Erythroblast (primary cell): ENCODE results near the gene INTS1.

Experiments
- DNase-seq, 2 experiments: peaks; one replicate each; lab custom pipeline; 2025; lab: John Stamatoyannopoulos, UW
- GATA1 ChIP-seq: IDR thresholded peaks from 2 replicates; pipeline ENCODE4 v1.6.1; 2011; ENCODE audit warnings: low read depth, mild to moderate bottlenecking, control low read depth, low read length, moderate library complexity
- POLR2A ChIP-seq: IDR thresholded peaks from 2 replicates; pipeline ENCODE4 v1.6.1; 2011; ENCODE audit warnings: mild to moderate bottlenecking, low read length

INTS1 gene

DNA sequence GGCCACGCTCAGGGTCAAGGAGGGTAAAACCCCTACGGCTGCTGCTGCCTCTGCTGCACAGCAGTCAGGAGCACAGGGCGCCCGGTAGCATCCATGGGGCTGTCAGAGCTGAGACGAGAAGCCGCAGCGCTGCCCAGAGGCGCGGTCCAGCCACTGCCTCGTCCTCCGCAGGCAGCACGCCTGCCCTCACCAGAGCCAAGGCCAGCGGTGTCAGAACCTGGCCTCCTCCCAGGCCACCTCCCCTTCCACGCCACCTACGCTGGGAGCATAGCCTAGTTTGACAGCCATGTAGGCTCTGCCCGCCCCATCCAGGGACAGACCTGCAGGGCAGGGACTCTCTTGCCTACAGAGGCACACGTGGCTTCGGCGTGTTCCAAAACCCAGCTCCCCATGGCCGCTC, 16.2 kb downstream of the INTS1 start:
- TF ChIP-seq GATA1: no peak
- TF ChIP-seq POLR2A: no peak
- DNase-seq: no peak

DNA sequence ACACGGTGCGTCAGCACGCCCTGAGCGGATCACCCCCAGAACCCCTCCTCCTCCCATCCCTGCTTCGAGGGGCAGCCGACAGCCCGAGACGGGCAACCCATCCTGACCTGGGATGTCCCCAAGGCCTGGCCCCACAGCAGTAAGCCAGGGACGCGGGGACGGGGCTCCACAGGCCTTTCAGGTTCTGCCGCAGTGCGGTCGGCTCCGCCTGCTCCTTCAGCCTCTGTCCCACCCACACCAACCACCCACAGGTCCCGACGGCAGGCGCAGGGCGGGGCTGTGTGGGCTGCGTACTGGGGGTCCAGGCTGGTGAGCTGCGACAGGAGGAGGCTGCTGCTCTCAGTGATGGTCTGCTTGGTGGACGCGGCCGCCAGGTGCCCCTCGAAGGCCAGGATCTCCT, 16.7 kb downstream of the INTS1 start:
- DNase-seq: no peak
- no peak for TF ChIP-seq GATA1

DNA sequence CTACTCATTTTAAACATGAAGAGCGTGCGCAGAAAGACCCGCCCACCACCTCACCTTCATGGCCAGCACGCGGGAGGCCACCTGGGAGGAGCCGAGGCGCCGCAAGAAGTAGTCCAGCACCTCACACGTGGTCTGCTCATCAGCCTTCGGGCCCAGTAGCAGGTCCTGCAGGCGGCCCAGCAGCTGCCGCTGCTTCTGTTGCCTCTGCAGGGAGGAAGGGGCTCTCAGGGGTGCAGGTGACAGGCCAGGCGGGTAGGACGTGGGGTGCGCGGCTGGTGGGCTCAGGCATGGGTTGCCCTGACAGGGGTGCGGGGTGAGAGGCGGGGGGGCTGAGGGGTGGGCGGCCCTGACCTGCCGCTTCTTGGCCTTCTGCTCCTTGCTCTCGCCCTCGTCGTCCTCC, 17.6 kb downstream of the INTS1 start:
- no peak for TF ChIP-seq POLR2A
- TF ChIP-seq GATA1: no peak
- DNase-seq: no peak

DNA sequence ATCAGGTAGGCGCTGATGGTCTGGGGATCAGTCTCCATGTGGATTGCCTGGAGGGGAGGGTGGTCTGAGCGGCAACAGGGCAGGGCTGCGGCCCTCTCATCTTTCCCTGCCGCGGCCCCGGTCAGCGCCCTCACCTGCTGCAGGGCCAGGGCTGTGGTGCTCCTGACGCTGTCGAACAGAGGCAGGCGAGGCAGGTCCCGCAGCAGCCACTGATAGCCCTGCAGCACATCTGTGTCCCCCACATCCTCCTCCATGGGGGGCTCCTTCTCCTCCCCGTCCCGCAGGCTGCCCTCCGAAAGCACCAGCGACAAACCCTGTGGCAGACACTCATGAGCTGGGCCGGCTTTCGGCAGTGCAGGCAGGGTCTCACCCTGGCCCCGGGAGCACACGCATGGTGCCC, 19.0 kb downstream of the INTS1 start:
- no peak for TF ChIP-seq POLR2A
- no peak for TF ChIP-seq GATA1
- DNase-seq: no peak

DNA sequence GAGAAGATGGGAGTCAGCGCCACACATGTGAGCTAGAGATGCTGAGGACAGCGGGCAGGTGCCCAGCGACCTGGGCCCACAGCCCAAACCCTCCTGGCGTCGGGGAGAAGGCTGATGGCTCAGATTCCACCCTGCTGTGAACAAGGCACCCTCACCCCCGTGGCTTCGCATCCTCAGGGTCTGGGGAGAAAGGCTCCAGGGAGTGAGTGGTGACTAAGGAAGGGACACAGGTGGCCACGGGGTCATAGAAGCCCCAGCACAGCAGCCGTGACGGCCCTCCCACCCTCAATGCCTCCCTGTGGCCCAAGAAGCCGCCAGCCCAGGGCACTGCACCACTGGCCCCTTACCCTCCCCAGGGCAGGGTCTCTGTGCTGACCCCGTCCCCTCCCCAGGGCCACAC, 19.6 kb downstream of the INTS1 start:
- TF ChIP-seq GATA1 (no peak), POLR2A (no peak)
- DNase-seq: no peak

DNA sequence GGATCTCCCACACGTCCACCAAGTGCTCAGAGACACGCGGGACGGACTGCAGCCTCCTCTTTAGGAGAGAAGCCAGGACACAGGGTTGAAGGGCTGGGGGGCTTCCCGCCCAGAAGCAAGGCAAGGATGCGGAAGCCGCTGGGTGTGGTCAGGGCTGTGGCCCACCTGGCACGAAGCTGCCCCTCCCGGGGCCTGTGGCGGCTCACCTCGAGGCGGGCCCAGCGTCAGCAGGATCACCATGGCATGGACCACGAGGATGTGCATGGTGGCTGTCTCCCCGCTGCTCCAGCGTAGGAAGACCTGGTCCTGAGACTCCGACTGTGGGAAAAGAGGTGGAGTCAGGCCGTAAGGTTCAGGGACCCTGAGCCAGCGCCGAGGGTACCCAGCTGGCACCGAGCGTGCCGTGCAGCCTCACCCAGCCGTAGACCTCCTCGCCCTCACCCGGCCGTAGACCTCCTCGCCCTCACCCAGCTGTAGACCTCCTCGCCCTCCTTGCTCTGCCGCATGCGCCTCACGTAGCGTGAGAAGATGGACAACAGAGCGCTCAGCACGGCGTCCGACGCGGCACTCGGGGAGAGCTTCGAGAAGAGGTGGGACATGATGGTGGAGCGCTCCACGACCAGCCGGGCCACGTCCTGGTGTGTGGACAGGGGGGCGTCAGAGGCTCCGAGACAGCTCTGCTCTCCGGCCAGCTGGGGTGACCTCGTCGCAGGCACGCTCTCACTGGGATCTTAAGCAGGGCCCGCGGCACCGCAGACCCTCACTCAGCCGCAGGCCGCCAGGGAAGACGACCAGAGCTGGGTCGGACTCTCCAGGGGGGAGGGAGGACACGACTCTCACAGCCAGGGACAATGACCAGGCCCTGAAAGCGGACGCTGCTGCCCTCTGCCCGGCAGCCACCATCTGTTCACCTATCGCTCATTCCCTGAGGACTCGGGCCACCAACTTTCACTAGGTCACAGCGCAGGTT, 20.4 kb downstream of the INTS1 start:
- TF ChIP-seq GATA1: no peak
- no peak for TF ChIP-seq POLR2A
- DNase-seq: no peak

DNA sequence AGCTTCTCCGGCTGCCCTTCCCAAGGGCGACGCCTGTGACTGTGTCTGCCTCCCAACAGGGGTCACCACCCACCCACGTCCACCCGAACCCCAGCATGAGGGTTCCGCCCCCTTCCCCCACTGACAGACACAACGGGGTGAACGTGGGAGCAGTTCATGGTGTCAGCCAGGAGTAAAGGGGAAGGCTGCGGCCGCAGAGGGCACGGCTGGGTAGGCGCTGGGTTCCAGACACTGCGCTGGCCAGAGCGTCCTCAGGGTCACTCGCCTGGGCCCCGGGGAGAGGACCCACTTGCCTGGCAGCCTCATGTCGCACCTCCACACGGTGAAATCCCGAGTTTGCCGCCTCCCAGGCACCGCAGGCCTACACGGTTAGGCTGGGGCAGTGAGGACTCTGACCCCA, 21.1 kb downstream of the INTS1 start:
- no peak for DNase-seq
- no peak for TF ChIP-seq POLR2A
- TF ChIP-seq GATA1: no peak

DNA sequence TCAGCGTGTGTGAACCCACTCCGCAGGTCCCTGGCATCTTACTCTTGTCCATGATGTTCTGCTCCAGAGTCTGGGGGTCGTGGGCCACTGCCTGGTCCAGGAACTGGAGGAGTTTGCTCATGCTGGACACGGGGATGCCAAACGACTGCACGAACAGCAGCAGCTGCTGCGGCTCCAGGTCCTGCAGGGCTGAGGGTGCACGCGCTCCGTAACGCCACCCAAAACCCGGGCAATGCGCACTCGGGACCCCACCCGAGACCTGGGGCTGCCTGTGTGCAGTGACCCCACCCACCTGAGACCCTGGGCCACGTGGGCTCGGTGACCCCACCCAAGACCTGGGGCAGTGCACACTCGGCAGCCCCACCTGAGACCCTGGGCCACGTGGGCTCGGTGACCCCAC, 22.9 kb downstream of the INTS1 start:
- no peak for TF ChIP-seq GATA1
- TF ChIP-seq POLR2A: no peak
- no peak for DNase-seq

DNA sequence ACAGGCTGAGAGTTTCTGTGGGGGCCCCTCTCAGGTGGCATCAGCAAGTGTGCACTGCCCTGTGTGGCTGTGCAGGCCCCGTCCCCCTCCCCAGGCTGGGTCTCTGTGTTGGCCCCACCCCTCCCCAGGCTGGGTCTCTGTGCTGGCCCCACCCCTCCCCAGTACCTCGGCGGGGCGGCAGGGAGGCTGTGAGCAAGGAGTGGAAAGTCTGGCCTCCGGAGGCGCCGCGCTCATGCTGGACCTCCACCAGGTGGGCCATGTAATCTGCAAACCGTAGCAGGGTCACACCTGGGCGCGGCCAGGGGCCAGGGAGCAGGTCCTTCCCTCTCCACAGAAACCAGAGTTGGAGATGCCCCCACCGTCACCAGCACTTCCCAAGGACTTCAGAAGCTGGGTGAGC, 23.5 kb downstream of the INTS1 start:
- DNase-seq: no peak
- TF ChIP-seq GATA1 (no peak), POLR2A (no peak)

DNA sequence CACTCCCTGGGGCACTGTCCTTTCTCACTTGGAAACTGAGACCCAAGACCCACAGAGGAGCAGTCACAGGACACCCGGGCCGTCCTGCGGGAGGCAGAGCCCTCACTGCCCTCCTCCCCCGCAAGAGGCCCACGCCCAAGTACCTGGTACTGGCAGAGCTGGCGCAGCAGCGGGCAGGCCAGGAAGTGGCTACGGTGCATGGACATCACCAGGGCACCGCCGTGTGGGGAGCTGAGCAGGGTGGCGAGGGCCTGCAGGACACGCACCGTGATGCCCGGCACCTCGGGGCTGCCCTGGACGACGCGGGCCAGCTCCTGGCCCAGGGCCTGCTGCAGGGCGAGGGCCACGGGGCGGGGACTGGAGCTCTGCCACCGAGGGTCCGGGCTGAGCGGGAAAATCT, 24.9 kb downstream of the INTS1 start:
- no peak for DNase-seq
- TF ChIP-seq POLR2A: no peak
- TF ChIP-seq GATA1: no peak

DNA sequence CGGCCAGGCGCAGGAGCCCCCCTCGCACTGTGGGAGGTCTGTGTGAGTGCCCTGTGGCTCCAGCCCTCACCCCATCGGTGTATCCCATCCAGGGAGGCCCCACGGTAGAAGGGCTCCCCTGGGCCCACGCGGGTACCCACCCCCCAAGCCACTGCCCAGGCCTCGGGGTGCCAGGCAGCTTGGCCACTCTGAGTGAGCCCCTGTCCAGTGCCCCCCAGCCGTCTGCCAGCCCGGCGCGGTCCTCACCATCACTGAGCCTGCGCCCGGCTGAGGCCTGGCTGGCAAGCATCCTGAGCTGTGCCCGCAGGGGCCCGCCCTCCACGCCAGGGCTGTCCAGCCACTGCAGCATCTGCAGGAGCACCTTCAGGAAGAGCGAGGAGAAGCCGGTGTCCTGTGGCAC, 25.7 kb downstream of the INTS1 start:
- DNase-seq: no peak
- no peak for TF ChIP-seq POLR2A
- TF ChIP-seq GATA1: no peak

DNA sequence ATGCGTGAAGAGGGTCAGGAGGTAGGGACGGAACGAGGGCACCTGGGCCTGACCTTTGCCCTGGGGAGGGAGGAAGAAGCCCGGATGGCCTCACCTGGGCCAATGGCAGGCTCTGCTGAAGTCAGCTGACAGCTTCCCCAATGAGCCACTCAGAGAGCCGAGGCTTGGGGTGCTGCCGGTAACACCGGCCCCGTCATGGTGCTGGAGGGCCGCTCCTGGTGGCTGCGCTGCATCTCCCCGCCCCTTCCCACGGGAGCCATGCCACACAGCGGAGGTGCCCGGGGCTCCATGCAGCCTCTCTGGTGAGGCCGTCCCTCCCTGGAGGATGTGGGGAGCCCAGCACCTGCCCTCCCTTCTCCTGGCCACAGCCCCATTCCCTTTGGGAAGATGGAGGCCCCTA, 27.3 kb downstream of the INTS1 start:
- no peak for DNase-seq
- TF ChIP-seq POLR2A (no peak), GATA1 (no peak)

DNA sequence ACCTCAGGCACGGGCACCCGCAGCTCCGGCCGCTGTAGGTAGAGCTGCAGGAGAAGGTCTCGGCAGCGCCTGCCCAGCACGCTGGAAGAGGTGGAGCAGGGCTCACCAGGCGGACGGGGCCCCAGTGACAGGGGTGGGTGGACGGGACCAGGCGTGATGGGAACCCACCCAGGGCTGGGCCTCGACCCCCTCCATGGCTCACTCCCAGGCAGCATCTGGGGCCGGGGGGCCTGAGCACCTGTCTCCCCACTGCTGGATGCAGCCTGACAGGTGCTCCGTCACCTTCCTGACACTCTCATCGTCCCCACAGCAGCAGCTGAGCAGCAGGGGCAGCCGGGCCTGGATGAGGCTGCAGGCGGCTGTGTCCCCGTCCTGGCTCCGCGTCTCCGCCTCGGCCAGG, 28.2 kb downstream of the INTS1 start:
- TF ChIP-seq GATA1: no peak
- TF ChIP-seq POLR2A: no peak
- no peak for DNase-seq

DNA sequence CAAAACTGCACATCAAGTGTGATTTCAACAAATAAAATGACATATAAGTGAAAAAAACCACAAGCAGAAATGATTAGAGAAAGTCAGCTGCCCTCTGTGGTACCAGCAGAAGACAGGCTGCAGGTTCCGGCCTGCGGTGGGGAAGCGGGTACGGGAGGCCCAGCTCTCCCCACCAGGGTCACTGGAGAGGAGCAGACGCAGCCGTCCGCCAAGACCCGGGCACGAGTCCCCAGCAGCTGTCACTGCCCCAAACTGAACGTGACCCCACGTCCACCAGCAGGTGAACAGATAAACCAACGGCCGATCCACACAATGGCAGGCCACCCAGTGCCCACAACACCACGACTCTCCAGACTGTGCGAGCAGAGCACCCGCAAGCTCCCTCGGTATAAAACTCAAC, 28.8 kb downstream of the INTS1 start:
- TF ChIP-seq POLR2A (no peak), GATA1 (no peak)
- no peak for DNase-seq

DNA sequence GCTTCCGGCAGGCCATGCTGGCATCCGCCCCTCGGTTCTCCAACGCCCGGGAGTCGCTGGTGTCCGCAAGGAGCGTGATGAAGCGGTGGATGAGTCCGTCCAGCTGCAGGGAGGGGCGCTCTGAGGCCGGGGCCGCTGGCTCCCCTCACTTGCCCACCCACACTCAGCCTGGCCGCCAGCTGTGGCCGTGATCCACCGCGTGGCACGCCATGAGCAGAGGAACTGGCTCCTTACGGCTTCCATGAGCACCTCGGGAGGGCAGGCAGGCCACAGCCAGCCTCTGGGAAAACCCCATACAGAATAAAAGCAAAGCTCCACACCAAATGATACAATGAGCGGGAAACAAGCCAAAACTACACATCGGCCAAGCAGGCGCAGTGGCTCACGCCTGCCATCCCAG, 29.5 kb downstream of the INTS1 start:
- TF ChIP-seq GATA1: no peak
- no peak for TF ChIP-seq POLR2A
- DNase-seq: no peak
